ENCODE measurements around the gene CLEC16A. TPM values are rescaled to one million over a fixed set of nuclear protein-coding genes. Genes with fewer than 3 reads are reported as not detected.

CLEC16A gene
- total and polyA plus RNA-seq, 2 experiments from 2014 or later, result 17.5 to 26.8 TPM

- H3K4me1 ChIP-seq (ENCODE audit: low read depth), result no peaks in the 10 kb centered on the region
- H3K27ac ChIP-seq, result no peak overlapping the region
- H3K4me3 ChIP-seq, result no peak overlapping the region
- no peak for TF ChIP-seq CTCF (IDR thresholded peaks at IDR 0.05; ENCODE audit: low read depth, low read length)
- H3K36me3 ChIP-seq, result no peaks in the 10 kb centered on the region
- H3K27me3 ChIP-seq, result no peaks in the 10 kb centered on the region
- no peaks in the 10 kb centered on the region for H3K9me3 ChIP-seq (ENCODE audit: low read depth)
- no peak for DNase-seq (ENCODE audit: low read depth in 1 of 2, low spot score in 1 of 2)
Observed at GRCh38 chr16:11224894-11225676, 280.7 kb downstream of the CLEC16A start.

- Histone ChIP-seq H3K36me3 (no peaks in the 10 kb centered on the region), H3K27me3 (no peaks in the 10 kb centered on the region), H3K4me1 (ENCODE audit: low read depth) (no peaks in the 10 kb centered on the region), H3K9me3 (ENCODE audit: low read depth) (no peaks in the 10 kb centered on the region), H3K27ac (no peak overlapping the region), H3K4me3 (no peak overlapping the region)
- no peak for TF ChIP-seq CTCF (IDR thresholded peaks at IDR 0.05; ENCODE audit: low read depth, low read length)
- DNase-seq (ENCODE audit: low read depth in 1 of 2, low spot score in 1 of 2), result no peak
Observed at GRCh38 chr16:11225677-11226549, 281.5 kb downstream of the CLEC16A start.

- no peak overlapping the region for H3K27ac ChIP-seq
- H3K4me3 ChIP-seq, result no peak overlapping the region
- no peak for DNase-seq (ENCODE audit: low read depth in 1 of 2, low spot score in 1 of 2)
- TF ChIP-seq CTCF (IDR thresholded peaks at IDR 0.05; ENCODE audit: low read depth, low read length), result no peak
- H3K9me3 ChIP-seq (ENCODE audit: low read depth), result no peaks in the 10 kb centered on the region
- no peaks in the 10 kb centered on the region for H3K36me3 ChIP-seq
- H3K27me3 ChIP-seq, result no peaks in the 10 kb centered on the region
- H3K4me1 ChIP-seq (ENCODE audit: low read depth), result no peaks in the 10 kb centered on the region
Observed at GRCh38 chr16:11229432-11229831, 285.1 kb downstream of the CLEC16A start.

- Histone ChIP-seq H3K27me3 (no peaks in the 10 kb centered on the region), H3K27ac (no peak overlapping the region), H3K36me3 (no peaks in the 10 kb centered on the region), H3K9me3 (ENCODE audit: low read depth) (no peaks in the 10 kb centered on the region), H3K4me1 (ENCODE audit: low read depth) (no peaks in the 10 kb centered on the region), H3K4me3 (no peak overlapping the region)
- no peak for TF ChIP-seq CTCF (IDR thresholded peaks at IDR 0.05; ENCODE audit: low read depth, low read length)
- no peak for DNase-seq (ENCODE audit: low read depth in 1 of 2, low spot score in 1 of 2)
Observed at GRCh38 chr16:11229906-11230305, 285.5 kb downstream of the CLEC16A start.

- Histone ChIP-seq H3K27me3 (no peaks in the 10 kb centered on the region), H3K36me3 (no peaks in the 10 kb centered on the region), H3K4me3 (no peak overlapping the region), H3K27ac (no peak overlapping the region), H3K9me3 (ENCODE audit: low read depth) (no peaks in the 10 kb centered on the region), H3K4me1 (ENCODE audit: low read depth) (no peaks in the 10 kb centered on the region)
- no peak for TF ChIP-seq CTCF (IDR thresholded peaks at IDR 0.05; ENCODE audit: low read depth, low read length)
- DNase-seq (ENCODE audit: low read depth in 1 of 2, low spot score in 1 of 2), result no peak
Observed at GRCh38 chr16:11231367-11231970, 287.1 kb downstream of the CLEC16A start.

Other genes starting within 250 kb of the CLEC16A start
- gene TEKT5, start 249.6 kb upstream of the CLEC16A start, total RNA-seq, result 0.48 and 0.99 TPM in 2 replicates
- gene TEKT5, start 249.6 kb upstream of the CLEC16A start, polyA plus RNA-seq, result 0.48 and 0.62 TPM in 2 replicates
- gene NUBP1, start 200.7 kb upstream of the CLEC16A start, total RNA-seq, result 44.6 and 60.4 TPM in 2 replicates
- 53.2 and 54.0 TPM in 2 replicates for gene NUBP1, start 200.7 kb upstream of the CLEC16A start, polyA plus RNA-seq
- 2.0 and 2.5 TPM in 2 replicates for gene TVP23A, start 125.8 kb upstream of the CLEC16A start, total RNA-seq
- gene TVP23A, start 125.8 kb upstream of the CLEC16A start, polyA plus RNA-seq, result 0.87 and 2.1 TPM in 2 replicates
- 0.06 TPM in 1 of 2 replicates, not detected in the other for gene CIITA, start 67.4 kb upstream of the CLEC16A start, total RNA-seq
- gene CIITA, start 67.4 kb upstream of the CLEC16A start, polyA plus RNA-seq, result 0.81 and 1.1 TPM in 2 replicates
- gene DEXI, start 2.1 kb upstream of the CLEC16A start, total RNA-seq, result 112 and 115 TPM in 2 replicates
- 78.4 and 92.1 TPM in 2 replicates for gene DEXI, start 2.1 kb upstream of the CLEC16A start, polyA plus RNA-seq

Data from cardiac muscle cell (in vitro differentiated cells and primary cell).